Measurements from ENCODE around the gene TXNDC8.

The TXNDC8 gene

DNA sequence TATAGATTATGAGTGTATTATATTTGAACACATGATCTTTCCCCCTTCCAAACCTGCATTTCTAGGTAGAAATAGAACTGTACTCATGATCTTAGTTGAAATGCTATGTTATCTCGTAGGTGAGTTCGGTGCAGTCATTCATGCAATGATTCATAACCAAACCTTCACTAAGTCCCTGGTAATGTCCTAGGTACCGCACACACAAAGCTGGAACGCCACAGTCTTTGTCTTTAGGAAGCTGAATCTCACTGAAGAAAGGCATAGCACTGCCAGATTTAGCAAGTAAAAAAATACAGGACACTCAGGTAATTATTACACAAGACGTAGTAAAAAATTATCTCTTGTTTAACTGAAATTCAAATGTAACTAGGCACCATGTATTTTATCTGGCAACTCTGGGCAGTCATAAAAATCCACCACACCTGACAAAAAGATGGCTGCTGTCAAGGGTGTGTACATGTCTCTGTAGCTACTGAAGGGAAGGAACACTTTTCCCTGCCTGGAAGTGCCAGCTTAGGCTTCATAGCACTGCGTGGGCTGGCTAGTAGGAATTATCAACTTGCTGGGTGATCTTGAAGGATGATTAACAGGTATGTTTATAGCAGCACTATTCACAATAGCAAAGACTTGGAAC lies 53.3 kb downstream of the TXNDC8 start:
- DNase-seq (ENCODE audit: low read depth in 2 of 2), result no peak
- no peak for TF ChIP-seq CTCF (IDR thresholded peaks at IDR 0.05; ENCODE audit: low read depth, low read length)
- H3K4me3 ChIP-seq (replicated peaks in 1 of 2; ENCODE audit: low read depth in 2 of 2, low read length in 2 of 2), result no peak overlapping the region

DNA sequence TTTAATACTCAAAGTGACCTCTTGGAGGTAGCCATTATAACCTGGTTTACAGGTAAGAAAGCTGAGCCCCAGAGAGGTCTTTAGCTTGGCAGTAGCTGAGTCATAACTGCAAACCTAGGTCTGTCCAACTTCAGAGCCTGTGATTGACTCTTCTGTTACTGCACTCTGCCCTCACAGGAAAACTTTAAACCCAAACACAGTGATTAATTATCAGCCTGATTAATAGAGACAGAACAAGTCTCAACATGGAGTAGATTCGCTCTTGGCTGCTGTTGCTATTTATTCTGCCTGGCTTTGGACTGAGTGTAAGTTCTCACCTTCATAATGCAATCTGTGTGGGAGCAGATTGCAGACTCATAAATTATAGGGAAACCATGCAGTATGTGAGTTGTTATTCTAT lies 53.9 kb downstream of the TXNDC8 start:
- TF ChIP-seq CTCF (IDR thresholded peaks at IDR 0.05; ENCODE audit: low read depth, low read length), result no peak
- no peak for DNase-seq (ENCODE audit: low read depth in 2 of 2)
- H3K4me3 ChIP-seq (replicated peaks in 1 of 2; ENCODE audit: low read depth in 2 of 2, low read length in 2 of 2), result no peak overlapping the region

- no peak for TF ChIP-seq CTCF (IDR thresholded peaks at IDR 0.05; ENCODE audit: low read depth, low read length)
- DNase-seq (ENCODE audit: low read depth in 2 of 2), result no peak
These were observed 55.0 kb downstream of the TXNDC8 start for GRCh38 chr9:110282739-110283081.

GRCh38 chr9:110282018-110282738 lies 55.5 kb downstream of the TXNDC8 start:
- peak in 1 of 2 donors; percentile 11 for DNase-seq (ENCODE audit: low read depth in 2 of 2)
- TF ChIP-seq CTCF (IDR thresholded peaks at IDR 0.05; ENCODE audit: low read depth, low read length), result no peak
- H3K4me3 ChIP-seq (replicated peaks in 1 of 2; ENCODE audit: low read depth in 2 of 2, low read length in 2 of 2), result no peak overlapping the region

More at GRCh38 chr9:110282739-110283081, 55.0 kb downstream of the TXNDC8 start:
- no peak overlapping the region for H3K4me3 ChIP-seq (replicated peaks in 1 of 2; ENCODE audit: low read depth in 2 of 2, low read length in 2 of 2)

DNA sequence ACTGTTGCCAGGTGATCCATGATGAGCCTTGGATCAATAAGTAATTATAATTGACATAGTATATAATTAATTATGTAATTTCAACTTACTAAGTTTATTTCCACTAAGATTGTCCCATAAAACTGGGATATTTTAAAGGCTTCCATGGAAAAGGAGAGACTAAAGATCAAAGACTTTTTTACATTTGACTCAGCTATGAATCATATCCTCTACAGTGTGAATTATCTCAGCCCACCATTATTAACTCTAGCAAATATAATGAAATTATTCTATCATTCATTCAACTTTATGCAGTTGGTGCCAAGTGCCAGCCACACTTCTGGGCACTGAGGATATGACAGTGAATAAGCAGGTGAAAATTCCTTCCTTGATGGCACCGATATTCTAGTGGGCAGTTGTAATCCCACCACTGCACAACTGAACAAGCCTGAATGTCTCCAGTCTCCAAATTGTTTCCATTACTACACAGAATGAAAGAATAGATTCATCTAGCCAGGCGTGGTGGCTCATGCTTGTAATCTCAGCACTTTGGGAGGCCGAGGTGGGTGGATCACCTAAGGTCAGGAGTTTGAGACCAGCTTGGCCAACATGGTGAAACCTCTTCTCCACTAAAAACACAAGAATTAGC lies 59.5 kb downstream of the TXNDC8 start:
- TF ChIP-seq CTCF (IDR thresholded peaks at IDR 0.05; ENCODE audit: low read depth, low read length), result no peak
- DNase-seq (ENCODE audit: low read depth in 2 of 2), result peak; percentile 9 to 10
- no peak overlapping the region for H3K4me3 ChIP-seq (replicated peaks in 1 of 2; ENCODE audit: low read depth in 2 of 2, low read length in 2 of 2)

DNA sequence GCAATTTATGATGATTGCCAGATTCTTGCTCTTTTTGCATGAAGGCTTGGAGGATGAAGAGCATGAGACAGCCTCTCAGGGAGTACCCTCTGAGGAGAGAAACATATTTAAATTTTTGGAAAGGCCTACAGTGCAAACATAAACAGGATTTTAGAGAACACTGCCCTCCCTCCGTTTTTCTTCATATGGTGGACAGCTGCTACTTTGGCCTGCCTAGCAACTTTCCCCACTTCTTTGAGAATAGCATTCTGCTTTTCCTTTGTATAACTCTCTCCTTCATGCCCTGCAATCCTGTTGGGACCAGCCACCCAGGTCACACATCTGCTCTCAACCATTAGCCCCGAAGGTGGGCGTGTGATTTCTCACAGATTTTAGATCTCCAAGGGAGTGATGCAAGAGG lies 60.9 kb downstream of the TXNDC8 start:
- no peak overlapping the region for H3K4me3 ChIP-seq (replicated peaks in 1 of 2; ENCODE audit: low read depth in 2 of 2, low read length in 2 of 2)
- TF ChIP-seq CTCF (IDR thresholded peaks at IDR 0.05; ENCODE audit: low read depth, low read length), result no peak
- no peak for DNase-seq (ENCODE audit: low read depth in 2 of 2)

All from cardiac fibroblast (primary cell).